Fibroblast of mammary gland (primary cell): ENCODE data around the gene EPHB6.

ENCODE experiments used
- DNase-seq: peaks from one replicate; pipeline ENCODE4 v3.0.0-alpha.2; 2010; ENCODE audit warnings: low read depth
- H3K4me3 ChIP-seq: 2 replicates; pipeline ENCODE4 v1.5.1; 2011; ENCODE audit warnings: low read depth, mild to moderate bottlenecking, low read length, moderate library complexity; ENCODE audit not compliant: control insufficient read depth
- TF ChIP-seq, protein P1 (sequence below): conservative IDR thresholded peaks from 2 replicates; pipeline ENCODE4 v1.5.1; 2011; ENCODE audit warnings: low read depth, low read length, inconsistent platforms; ENCODE audit not compliant: control insufficient read depth, insufficient read depth

EPHB6 gene

DNA sequence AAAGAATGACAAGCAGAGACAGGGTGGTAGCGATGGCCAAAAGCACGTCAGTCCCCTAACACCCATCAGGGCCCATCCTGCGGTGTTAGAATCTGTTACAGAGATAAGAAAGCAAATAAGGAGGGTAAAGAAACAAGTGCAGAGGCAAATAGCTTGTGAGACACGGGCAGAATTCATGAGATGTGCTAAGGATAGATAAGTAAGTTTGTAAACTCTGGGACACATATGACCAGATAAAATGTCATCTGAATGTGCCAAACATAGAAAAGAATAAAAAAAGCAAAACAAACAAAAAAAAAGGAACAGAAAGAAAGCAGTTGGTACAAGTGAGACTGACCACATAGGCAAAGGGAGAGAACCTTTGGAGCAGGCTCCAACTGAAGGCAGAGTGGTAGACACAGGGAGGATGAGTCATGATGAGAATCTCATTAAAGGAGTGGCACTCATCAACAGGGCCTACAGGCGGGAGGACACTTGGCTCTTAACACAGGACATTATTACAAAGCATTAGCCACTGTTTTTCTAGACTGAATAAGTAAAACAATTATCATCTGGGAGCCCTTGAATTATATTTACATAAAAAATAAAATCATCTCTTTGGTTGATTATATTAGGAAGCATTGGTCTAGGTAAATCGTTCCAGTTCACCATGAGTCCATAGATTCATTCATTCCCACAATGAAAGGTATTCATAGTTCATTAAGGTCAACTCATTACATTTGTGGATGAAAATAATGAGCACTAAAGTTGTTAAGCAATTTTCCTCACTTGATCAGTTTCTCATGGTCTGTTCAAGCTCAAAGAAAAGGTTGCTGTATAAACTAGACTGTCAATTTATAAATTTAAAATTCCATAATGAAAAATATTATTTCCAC is 21.5 kb upstream of the EPHB6 start:
- TF ChIP-seq, protein P1, sequence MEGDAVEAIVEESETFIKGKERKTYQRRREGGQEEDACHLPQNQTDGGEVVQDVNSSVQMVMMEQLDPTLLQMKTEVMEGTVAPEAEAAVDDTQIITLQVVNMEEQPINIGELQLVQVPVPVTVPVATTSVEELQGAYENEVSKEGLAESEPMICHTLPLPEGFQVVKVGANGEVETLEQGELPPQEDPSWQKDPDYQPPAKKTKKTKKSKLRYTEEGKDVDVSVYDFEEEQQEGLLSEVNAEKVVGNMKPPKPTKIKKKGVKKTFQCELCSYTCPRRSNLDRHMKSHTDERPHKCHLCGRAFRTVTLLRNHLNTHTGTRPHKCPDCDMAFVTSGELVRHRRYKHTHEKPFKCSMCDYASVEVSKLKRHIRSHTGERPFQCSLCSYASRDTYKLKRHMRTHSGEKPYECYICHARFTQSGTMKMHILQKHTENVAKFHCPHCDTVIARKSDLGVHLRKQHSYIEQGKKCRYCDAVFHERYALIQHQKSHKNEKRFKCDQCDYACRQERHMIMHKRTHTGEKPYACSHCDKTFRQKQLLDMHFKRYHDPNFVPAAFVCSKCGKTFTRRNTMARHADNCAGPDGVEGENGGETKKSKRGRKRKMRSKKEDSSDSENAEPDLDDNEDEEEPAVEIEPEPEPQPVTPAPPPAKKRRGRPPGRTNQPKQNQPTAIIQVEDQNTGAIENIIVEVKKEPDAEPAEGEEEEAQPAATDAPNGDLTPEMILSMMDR: no peak
- DNase-seq: peak; percentile 30
- no peak overlapping the region for H3K4me3 ChIP-seq

DNA sequence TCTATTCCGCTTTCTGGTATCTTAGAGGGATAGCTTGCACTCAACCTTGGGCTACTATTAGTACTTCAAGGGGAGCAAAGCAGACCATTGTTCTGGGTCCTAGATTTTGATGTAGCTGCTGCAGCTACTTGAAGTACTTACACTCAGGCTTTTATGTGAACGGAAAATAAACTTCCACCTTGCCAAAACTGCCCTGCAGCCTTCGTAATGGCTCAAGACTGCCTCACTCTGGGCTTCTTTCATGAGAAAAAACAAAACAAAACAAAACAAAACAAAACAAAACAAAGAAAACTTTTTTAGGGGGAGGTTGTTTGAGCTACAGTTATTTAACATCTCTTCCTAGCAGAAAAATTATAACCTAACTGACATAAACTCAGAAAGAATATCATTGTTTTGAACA is 19.4 kb upstream of the EPHB6 start:
- TF ChIP-seq, protein P1: no peak
- H3K4me3 ChIP-seq: no peak overlapping the region
- no peak for DNase-seq

GRCh38 chr7:142836426-142836825 is 18.4 kb upstream of the EPHB6 start:
- no peak for DNase-seq
- TF ChIP-seq, protein P1: no peak

DNA sequence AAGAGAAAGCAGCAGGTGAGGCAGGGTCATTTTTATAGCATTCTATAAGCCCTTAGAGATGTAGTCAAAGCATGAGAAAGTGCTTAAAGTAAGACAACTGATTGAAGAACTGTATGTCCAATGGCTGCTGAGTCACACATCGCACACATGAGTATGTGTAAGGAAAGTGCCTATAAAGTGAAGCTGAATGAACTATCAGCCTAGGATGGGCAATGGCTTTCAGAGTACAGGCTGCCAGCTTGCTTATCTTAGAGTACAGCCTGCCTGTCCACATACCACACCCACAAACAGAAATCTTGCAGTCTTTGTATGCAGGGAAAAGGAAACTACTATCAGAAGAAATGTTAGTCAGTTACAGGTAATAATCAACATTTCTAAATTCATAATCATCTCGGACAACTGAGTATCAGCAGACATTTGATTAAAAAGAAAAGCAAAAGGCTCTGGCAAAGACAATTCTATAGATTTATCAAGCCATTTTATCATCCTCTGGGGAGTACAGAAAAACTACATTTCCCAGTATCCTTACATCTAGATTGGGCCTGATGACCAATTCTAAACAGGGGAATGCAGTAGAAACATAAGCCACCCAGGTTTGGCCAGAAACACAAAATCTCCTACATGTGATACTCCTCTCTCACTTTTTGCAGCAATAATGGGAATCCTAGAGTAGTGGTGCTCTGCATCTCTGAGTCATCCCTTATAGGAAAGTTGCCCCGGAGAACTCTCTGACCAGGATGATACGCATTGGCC is 16.2 kb upstream of the EPHB6 start:
- TF ChIP-seq, protein P1: no peak
- no peak for DNase-seq
- H3K4me3 ChIP-seq: no peak overlapping the region

More at GRCh38 chr7:142836426-142836825, 18.4 kb upstream of the EPHB6 start:
- no peak overlapping the region for H3K4me3 ChIP-seq

DNA sequence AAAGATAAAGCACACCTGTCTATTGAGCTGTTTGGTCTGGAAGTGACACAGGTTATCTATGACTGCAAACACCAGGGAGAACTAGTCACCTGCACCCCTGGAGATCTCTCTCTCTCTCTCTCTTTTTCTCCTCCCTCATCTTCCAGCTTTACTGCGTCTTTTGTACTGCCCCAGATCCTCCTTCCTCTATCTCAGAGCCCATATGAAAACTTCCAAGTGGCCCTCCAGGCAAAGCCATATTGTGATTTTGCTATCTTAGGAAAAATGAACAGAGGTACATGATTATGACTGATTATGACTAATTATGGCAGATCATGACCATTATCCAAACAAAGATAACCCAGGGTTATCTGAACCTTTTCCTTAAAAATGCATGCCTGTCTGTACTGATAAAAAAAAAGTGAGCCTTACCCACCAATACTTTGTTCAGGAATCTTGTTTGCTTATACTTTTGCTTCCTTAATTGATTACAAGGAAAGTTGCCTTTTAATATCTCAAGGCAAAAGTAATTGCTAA is 12.6 kb upstream of the EPHB6 start:
- no peak for DNase-seq
- no peak overlapping the region for H3K4me3 ChIP-seq
- TF ChIP-seq, protein P1: no peak

DNA sequence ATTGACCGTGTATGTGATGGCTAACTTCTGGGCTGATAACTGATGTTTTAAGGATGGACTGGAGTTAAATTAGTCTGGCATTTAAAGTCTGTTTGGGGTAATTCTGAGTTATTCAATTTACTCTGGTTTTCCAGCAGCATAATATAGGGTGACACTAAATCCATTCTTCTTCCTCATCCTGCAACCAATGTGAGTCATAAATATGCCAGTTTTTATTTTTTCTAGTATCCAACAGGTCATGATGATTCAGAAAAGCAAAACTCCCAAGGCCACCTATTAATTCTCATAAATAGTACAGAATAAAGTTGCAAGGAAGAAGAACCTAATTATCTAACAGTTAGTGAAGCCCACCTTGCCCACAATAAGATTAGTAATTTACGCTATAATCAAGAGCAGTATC is 7.5 kb upstream of the EPHB6 start:
- TF ChIP-seq, protein P1: no peak
- H3K4me3 ChIP-seq: no peak overlapping the region
- DNase-seq: no peak
